ENCODE data around the gene AIDA.

DNA sequence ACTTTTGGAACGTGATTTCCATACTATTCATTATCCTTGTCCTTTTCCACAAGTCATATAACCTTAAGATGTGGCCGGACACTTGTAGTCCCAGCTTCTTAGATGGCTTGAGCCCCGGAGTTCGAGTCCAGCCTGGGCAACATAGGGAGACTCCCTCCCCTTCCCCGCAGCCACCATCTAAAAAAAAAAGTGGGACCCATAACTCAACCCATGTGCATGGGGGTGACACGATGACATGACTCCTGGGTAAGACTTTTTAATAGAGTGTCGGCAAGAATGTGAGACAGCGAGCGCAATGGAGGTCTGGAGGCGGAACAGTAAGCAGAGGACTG, 68.7 kb downstream of the AIDA start:
- TF ChIP-seq, protein P1, sequence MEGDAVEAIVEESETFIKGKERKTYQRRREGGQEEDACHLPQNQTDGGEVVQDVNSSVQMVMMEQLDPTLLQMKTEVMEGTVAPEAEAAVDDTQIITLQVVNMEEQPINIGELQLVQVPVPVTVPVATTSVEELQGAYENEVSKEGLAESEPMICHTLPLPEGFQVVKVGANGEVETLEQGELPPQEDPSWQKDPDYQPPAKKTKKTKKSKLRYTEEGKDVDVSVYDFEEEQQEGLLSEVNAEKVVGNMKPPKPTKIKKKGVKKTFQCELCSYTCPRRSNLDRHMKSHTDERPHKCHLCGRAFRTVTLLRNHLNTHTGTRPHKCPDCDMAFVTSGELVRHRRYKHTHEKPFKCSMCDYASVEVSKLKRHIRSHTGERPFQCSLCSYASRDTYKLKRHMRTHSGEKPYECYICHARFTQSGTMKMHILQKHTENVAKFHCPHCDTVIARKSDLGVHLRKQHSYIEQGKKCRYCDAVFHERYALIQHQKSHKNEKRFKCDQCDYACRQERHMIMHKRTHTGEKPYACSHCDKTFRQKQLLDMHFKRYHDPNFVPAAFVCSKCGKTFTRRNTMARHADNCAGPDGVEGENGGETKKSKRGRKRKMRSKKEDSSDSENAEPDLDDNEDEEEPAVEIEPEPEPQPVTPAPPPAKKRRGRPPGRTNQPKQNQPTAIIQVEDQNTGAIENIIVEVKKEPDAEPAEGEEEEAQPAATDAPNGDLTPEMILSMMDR (IDR thresholded peaks at IDR 0.05), result no peak
- TF ChIP-seq POLR2A (IDR thresholded peaks at IDR 0.05), result no peak

Measured in gastroesophageal sphincter (tissue), 3 donors.